Peyer's patch (tissue), 4 donors: Measurements from ENCODE around the gene TMEM176A.

Experiments used
- POLR2A ChIP-seq, 2 donors: fragments of 450-650 bp; IDR thresholded peaks; one replicate each; pipeline ENCODE4 v1.5.1; 2017; ENCODE audit warnings: antibody characterized with exemption in 2 of 2, mild to moderate bottlenecking in 2 of 2, moderate library complexity in 2 of 2
- TF ChIP-seq, protein P1 (sequence below), 6 experiments: fragments of 450-650 bp in 4 of 6; fragments of 200-600 bp in 2 of 6; sonication (generic) in 1 of 6; IDR thresholded peaks; one replicate each; pipeline ENCODE4 v1.5.1; 2017 to 2019; ENCODE audit warnings: antibody characterized with exemption in 6 of 6, mild to moderate bottlenecking in 3 of 6, moderate library complexity in 1 of 6

- no peak for TF ChIP-seq POLR2A (IDR thresholded peaks at IDR 0.05)
- TF ChIP-seq, protein P1, sequence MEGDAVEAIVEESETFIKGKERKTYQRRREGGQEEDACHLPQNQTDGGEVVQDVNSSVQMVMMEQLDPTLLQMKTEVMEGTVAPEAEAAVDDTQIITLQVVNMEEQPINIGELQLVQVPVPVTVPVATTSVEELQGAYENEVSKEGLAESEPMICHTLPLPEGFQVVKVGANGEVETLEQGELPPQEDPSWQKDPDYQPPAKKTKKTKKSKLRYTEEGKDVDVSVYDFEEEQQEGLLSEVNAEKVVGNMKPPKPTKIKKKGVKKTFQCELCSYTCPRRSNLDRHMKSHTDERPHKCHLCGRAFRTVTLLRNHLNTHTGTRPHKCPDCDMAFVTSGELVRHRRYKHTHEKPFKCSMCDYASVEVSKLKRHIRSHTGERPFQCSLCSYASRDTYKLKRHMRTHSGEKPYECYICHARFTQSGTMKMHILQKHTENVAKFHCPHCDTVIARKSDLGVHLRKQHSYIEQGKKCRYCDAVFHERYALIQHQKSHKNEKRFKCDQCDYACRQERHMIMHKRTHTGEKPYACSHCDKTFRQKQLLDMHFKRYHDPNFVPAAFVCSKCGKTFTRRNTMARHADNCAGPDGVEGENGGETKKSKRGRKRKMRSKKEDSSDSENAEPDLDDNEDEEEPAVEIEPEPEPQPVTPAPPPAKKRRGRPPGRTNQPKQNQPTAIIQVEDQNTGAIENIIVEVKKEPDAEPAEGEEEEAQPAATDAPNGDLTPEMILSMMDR (IDR thresholded peaks at IDR 0.05), result no peak
Measured at GRCh38 chr7:150803161-150803860, 2.7 kb downstream of the TMEM176A start.
